A549 (cell line): ENCODE data around the gene H2BK1. TPM values are rescaled to one million over a fixed set of nuclear protein-coding genes. Genes with fewer than 3 reads are reported as not detected.

Source experiments
- ATAC-seq, 2 experiments: fragments of 200-7000 bp in 1 of 2; fragments of >200 bp in 1 of 2; cut with Nextera tagmentation in 1 of 2; cut with Tn5 transposase in 1 of 2; 3 replicates each; pipeline versions ENCODE4 v1.8.0 to v1.9.1; 2018 to 2020; ENCODE audit warnings: mild to moderate bottlenecking in 1 of 2, moderate library complexity in 1 of 2
- CTCF ChIA-PET: fragments of 300-600 bp; sonication (Branson Sonifier 250); formaldehyde crosslinking; extraction: SDS; loops from one replicate; lab custom pipeline; 2021; ENCODE audit warnings: antibody characterized with exemption, inconsistent platforms; lab: Yijun Ruan, JAX
- POLR2A ChIA-PET: fragments of 350-600 bp; formaldehyde crosslinking; extraction: SDS; loops from one replicate; lab custom pipeline; 2021; ENCODE audit warnings: antibody characterized with exemption, inconsistent platforms; lab: Yijun Ruan, JAX
- DNase-seq, 2 experiments: peaks; one replicate each; pipeline versions ENCODE4 v3.0.0 to v3.0.0-alpha.2; 2011 to 2016; ENCODE audit warnings: low read depth in 1 of 2, low spot score in 1 of 2
- FAIRE-seq: peaks from 2 replicates; lab custom pipeline; 2011; peaks lifted over from hg19 to GRCh38; lab: Jason Lieb, UNC
- H3K27ac ChIP-seq, 2 experiments: fragments of >200 bp; sonication (Bioruptor Twin); formaldehyde crosslinking; 3 replicates each; pipeline ENCODE4 v1.5.1; 2016 to 2017
- H3K4me1 ChIP-seq: fragments of >200 bp; sonication (Bioruptor Twin); formaldehyde crosslinking; 3 replicates; pipeline ENCODE4 v1.6.1; 2016
- H3K4me2 ChIP-seq: fragments of >200 bp; sonication (Bioruptor Twin); formaldehyde crosslinking; 3 replicates; pipeline ENCODE4 v1.6.1; 2016
- H3K4me3 ChIP-seq: fragments of >200 bp; sonication (Bioruptor Twin); formaldehyde crosslinking; 3 replicates; pipeline ENCODE4 v1.5.1; 2016
- H3K9me3 ChIP-seq: fragments of >200 bp; sonication (Bioruptor Twin); formaldehyde crosslinking; 3 replicates; pipeline ENCODE4 v1.6.1; 2016
- CBX2 ChIP-seq: fragments of 200-600 bp; sonication (generic); IDR thresholded peaks from 2 replicates; pipeline ENCODE4 v1.6.1; 2016; ENCODE audit warnings: low read depth, mild to moderate bottlenecking, borderline replicate concordance
- CHD2 ChIP-seq: fragments of 150-350 bp; IDR thresholded peaks from 2 replicates; pipeline ENCODE4 v1.6.1; 2014; ENCODE audit warnings: low read length; ENCODE audit not compliant: partially characterized antibody
- CHD4 ChIP-seq: fragments of 200-600 bp; sonication (generic); IDR thresholded peaks from 2 replicates; pipeline ENCODE4 v1.6.1; 2016; ENCODE audit warnings: antibody characterized with exemption, mild to moderate bottlenecking, borderline replicate concordance
- EHF ChIP-seq: fragments of 250-450 bp; sonication (Bioruptor Pico); IDR thresholded peaks from 2 replicates; pipeline ENCODE4 v1.5.0; 2020; ENCODE audit warnings: mild to moderate bottlenecking
- EHMT2 ChIP-seq: fragments of 200-600 bp; sonication (generic); IDR thresholded peaks from 2 replicates; pipeline ENCODE4 v1.6.1; 2016; ENCODE audit warnings: antibody characterized with exemption, low read depth, mild to moderate bottlenecking, moderate library complexity
- EP300 ChIP-seq, 2 experiments: fragments of >200 bp; sonication (Bioruptor Twin); formaldehyde crosslinking; IDR thresholded peaks; 2 replicates in 1 of 2; 3 replicates in 1 of 2; pipeline ENCODE4 v1.6.1; 2016 to 2017
- ESRRA ChIP-seq: fragments of 150-350 bp; IDR thresholded peaks from 2 replicates; pipeline ENCODE4 v1.6.1; 2014; ENCODE audit warnings: mild to moderate bottlenecking, low read length, borderline replicate concordance
- FOSB ChIP-seq: fragments of 250-450 bp; sonication (Bioruptor Pico); IDR thresholded peaks from 2 replicates; pipeline ENCODE4 v1.5.0; 2020; ENCODE audit warnings: mild to moderate bottlenecking, moderate library complexity
- HDAC2 ChIP-seq: fragments of 200-600 bp; sonication (generic); IDR thresholded peaks from 2 replicates; pipeline ENCODE4 v1.6.1; 2016
- HES2 ChIP-seq: fragments of >200 bp; sonication (Bioruptor Twin); formaldehyde crosslinking; IDR thresholded peaks from 2 replicates; pipeline ENCODE4 v1.6.1; 2016
- HOXB5 ChIP-seq: fragments of 250-450 bp; sonication (Bioruptor Pico); IDR thresholded peaks from 2 replicates; pipeline ENCODE4 v1.5.0; 2020; ENCODE audit warnings: mild to moderate bottlenecking, moderate library complexity
- MYC ChIP-seq: IDR thresholded peaks from 2 replicates; pipeline ENCODE4 v1.6.1; 2012; ENCODE audit warnings: mild to moderate bottlenecking, inconsistent platforms, low read length, improper control_type of control experiment, borderline replicate concordance
- NFE2L2 ChIP-seq: fragments of 150-350 bp; conservative IDR thresholded peaks from 2 replicates; pipeline ENCODE4 v1.6.1; 2014; ENCODE audit warnings: low read length
- POLR2A ChIP-seq: IDR thresholded peaks from 2 replicates; pipeline ENCODE4 v1.6.1; 2012; ENCODE audit warnings: mild to moderate bottlenecking, low read length
- POLR2AphosphoS2 ChIP-seq: conservative IDR thresholded peaks from 2 replicates; pipeline ENCODE4 v1.6.1; 2012; ENCODE audit warnings: low read length, improper control_type of control experiment, inconsistent platforms
- RAD21 ChIP-seq, 2 experiments: fragments of >200 bp in 1 of 2; sonication (Bioruptor Twin) in 1 of 2; formaldehyde crosslinking in 1 of 2; IDR thresholded peaks in 1 of 2; conservative IDR thresholded peaks in 1 of 2; 2 replicates in 1 of 2; 3 replicates in 1 of 2; pipeline ENCODE4 v1.6.1; 2012 to 2018; ENCODE audit warnings: inconsistent platforms in 1 of 2
- RARB ChIP-seq: fragments of 250-450 bp; sonication (Bioruptor Pico); IDR thresholded peaks from 2 replicates; pipeline ENCODE4 v1.8.0; 2021; ENCODE audit warnings: mild to moderate bottlenecking, moderate library complexity
- RCOR1 ChIP-seq: fragments of 150-350 bp; IDR thresholded peaks from 2 replicates; pipeline ENCODE4 v1.6.1; 2014; ENCODE audit warnings: antibody characterized with exemption, low read length, low read depth
- REST ChIP-seq: fragments of 200-600 bp; sonication (generic); IDR thresholded peaks from 2 replicates; pipeline ENCODE4 v1.6.1; 2016; ENCODE audit warnings: antibody characterized with exemption, mild to moderate bottlenecking, moderate library complexity
- RFX5 ChIP-seq: fragments of 450-650 bp; IDR thresholded peaks from 2 replicates; pipeline ENCODE4 v1.7.1; 2014; ENCODE audit warnings: antibody characterized with exemption, mild to moderate bottlenecking, moderate library complexity
- SREBF2 ChIP-seq: fragments of 450-650 bp; IDR thresholded peaks from 2 replicates; pipeline ENCODE4 v1.6.1; 2014; ENCODE audit warnings: mild to moderate bottlenecking, moderate library complexity
- TP53 ChIP-seq: fragments of 250-450 bp; sonication (Bioruptor Pico); IDR thresholded peaks from 2 replicates; pipeline ENCODE4 v1.5.0; 2021; ENCODE audit warnings: mild to moderate bottlenecking, moderate library complexity
- ZFP36 ChIP-seq: fragments of 450-650 bp; IDR thresholded peaks from 2 replicates; pipeline ENCODE4 v1.6.1; 2014; ENCODE audit warnings: borderline replicate concordance; ENCODE audit not compliant: partially characterized antibody
- ZNF302 ChIP-seq: fragments of 250-450 bp; sonication (Bioruptor Pico); IDR thresholded peaks from 2 replicates; pipeline ENCODE4 v1.9.0; 2021; ENCODE audit warnings: inconsistent platforms, mild to moderate bottlenecking, moderate library complexity
- WGBS: methylation state at CpG from one replicate; pipeline ENCODE4 v1.1.6; 2017; ENCODE audit errors: missing lambda C conversion rate; 5-methylcytosine and 5-hydroxymethylcytosine counted together
- polyA minus RNA-seq: library from RNA; depleted of rRNA, polyadenylated mRNA; stranded (reverse); fragments of >200 nt; gene quantifications from 2 replicates; pipeline ENCODE4 v1.2.3, GENCODE V29; 2011; rRNA and poly(A)+ RNA removed
- polyA plus RNA-seq, 4 experiments: library from polyadenylated mRNA; depleted of rRNA in 3 of 4; stranded (reverse); fragments of >200 nt; fragmentation: RNase III in 1 of 4; extraction: RNeasy Plus Mini Kit Qiagen cat#74134 plus additional on column Dnase treatment in 1 of 4; gene quantifications; 2 replicates in 3 of 4; 3 replicates in 1 of 4; pipeline ENCODE4 v1.2.3, GENCODE V29; 2011 to 2017
- TF ChIP-seq, protein P1 (sequence below): IDR thresholded peaks from 2 replicates; pipeline ENCODE4 v1.6.1; 2012
- TF ChIP-seq, protein P2 (sequence below): fragments of 250-450 bp; sonication (Bioruptor Pico); IDR thresholded peaks from 2 replicates; pipeline ENCODE4 v1.5.0; 2020; ENCODE audit warnings: low read depth, mild to moderate bottlenecking, moderate library complexity

H2BK1 gene
- not detected in 2 replicates for polyA plus RNA-seq (2011; rRNA removed)
- not detected in 2 replicates for polyA plus RNA-seq (2012; cell fraction: cytosol; rRNA removed)
- not detected in 2 replicates for polyA plus RNA-seq (2012; cell fraction: nucleus; rRNA removed)
- polyA plus RNA-seq (2017; fragmentation: RNase III; extraction: RNeasy Plus Mini Kit Qiagen cat#74134 plus additional on column Dnase treatment) = not detected in 3 replicates
- not detected in 2 replicates for polyA minus RNA-seq

- 88% methylated on average over 17 of the region's 17 CpGs for WGBS
- Histone ChIP-seq H3K27ac (no peak within 1 kb of the TSS), H3K9me3 (no peaks in the 10 kb centered on the region), H3K4me1 (no peaks in the 10 kb centered on the region), H3K4me2 (no peak within 1 kb of the TSS), H3K4me3 (no peak within 1 kb of the TSS)
- no peak for ATAC-seq
- FAIRE-seq = no peak
- ChIA-PET POLR2A (no interaction called here), CTCF (interaction anchor here (0.7 to 0.8 kb wide), 2 partner anchors 44 to 94 kb away, joined by 3 read pairs; no protein-coding TSS in a partner anchor)
- no peak for DNase-seq
- TF ChIP-seq POLR2AphosphoS2 = no peak
- no peak for TF ChIP-seq RFX5
- TF ChIP-seq, protein P1, sequence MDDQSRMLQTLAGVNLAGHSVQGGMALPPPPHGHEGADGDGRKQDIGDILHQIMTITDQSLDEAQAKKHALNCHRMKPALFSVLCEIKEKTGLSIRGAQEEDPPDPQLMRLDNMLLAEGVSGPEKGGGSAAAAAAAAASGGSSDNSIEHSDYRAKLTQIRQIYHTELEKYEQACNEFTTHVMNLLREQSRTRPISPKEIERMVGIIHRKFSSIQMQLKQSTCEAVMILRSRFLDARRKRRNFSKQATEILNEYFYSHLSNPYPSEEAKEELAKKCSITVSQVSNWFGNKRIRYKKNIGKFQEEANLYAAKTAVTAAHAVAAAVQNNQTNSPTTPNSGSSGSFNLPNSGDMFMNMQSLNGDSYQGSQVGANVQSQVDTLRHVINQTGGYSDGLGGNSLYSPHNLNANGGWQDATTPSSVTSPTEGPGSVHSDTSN = no peak
- TF ChIP-seq HES2 = no peak
- no peak for TF ChIP-seq ZFP36
- TF ChIP-seq SREBF2 = no peak
- TF ChIP-seq REST = no peak
- TF ChIP-seq MYC = no peak
- TF ChIP-seq HOXB5 (CRISPR knock-in tag) = no peak
- no peak for TF ChIP-seq EP300 (IDR thresholded peaks at IDR 0.05)
These were observed at the start of gene H2BK1 for GRCh38 chr7:151210087-151210854. Gene H2BK1 (minus strand): TSS chr7:151210488. CDS start chr7:151210318, 170 bp downstream.

DNA sequence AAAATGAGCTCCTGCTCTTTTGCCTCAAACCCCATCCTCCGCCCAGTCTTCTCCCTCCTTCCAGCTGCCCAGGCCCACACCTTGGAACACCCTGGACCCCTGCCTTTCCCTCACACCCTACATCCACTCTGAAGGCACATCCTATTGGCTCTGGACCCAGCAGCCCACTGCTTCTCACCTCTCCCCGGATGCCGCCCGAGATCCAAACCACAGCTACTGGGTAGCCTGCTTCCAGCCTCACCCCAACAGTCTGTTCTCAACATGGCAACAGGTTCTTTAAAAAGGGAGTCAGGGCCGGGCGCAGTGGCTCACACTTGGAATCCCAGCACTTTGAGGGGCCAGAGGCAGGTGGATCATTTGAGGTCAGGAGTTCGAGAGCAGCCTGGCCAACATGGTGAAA, 47.7 kb upstream of the H2BK1 start:
- FAIRE-seq (no peak), ATAC-seq (no peak), DNase-seq (no peak)
- H3K4me1 ChIP-seq = no peaks in the 10 kb centered on the region
- H3K9me3 ChIP-seq = no peaks in the 10 kb centered on the region
- ChIA-PET CTCF (interaction anchor here (1.1 to 8.3 kb wide), 3 partner anchors 14 to 58 kb away, joined by 3 to 60 read pairs (median 10); no protein-coding TSS in a partner anchor), POLR2A (no interaction called here)
- WGBS = 77% methylated on average over 7 of the region's 7 CpGs
- no peak overlapping the region for H3K27ac ChIP-seq
- TF ChIP-seq, protein P2, sequence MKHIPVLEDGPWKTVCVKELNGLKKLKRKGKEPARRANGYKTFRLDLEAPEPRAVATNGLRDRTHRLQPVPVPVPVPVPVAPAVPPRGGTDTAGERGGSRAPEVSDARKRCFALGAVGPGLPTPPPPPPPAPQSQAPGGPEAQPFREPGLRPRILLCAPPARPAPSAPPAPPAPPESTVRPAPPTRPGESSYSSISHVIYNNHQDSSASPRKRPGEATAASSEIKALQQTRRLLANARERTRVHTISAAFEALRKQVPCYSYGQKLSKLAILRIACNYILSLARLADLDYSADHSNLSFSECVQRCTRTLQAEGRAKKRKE = no peak
- TF ChIP-seq FOSB (CRISPR knock-in tag) (no peak), RAD21 (conservative IDR thresholded peaks at IDR 0.05 in 1 of 2, IDR thresholded peaks at IDR 0.05 in 1 of 2) (no peak), CHD4 (no peak), REST (no peak), TP53 (CRISPR knock-in tag) (no peak), SREBF2 (no peak), ZNF302 (CRISPR knock-in tag) (no peak), NFE2L2 (no peak), RARB (CRISPR knock-in tag) (no peak), HDAC2 (no peak), EHMT2 (no peak), EHF (no peak), ESRRA (no peak), RCOR1 (no peak), CHD2 (no peak), CBX2 (no peak), POLR2A (no peak)
- H3K4me2 ChIP-seq = no peak overlapping the region
- H3K4me3 ChIP-seq = no peak overlapping the region
